Measurements from ENCODE around the gene KIF5A. TPM values are rescaled to one million over a fixed set of nuclear protein-coding genes. Genes with fewer than 3 reads are reported as not detected.

KIF5A gene
- total RNA-seq, 1 donor from 2014 or later, result 7.9 TPM

- no peak overlapping the region for H2AFZ ChIP-seq (replicated peaks)
- no peak overlapping the region for H3K4me3 ChIP-seq
- Mint-ChIP-seq H3K4me3 (no peak overlapping the region), H3K27ac (no peak overlapping the region), H3K27me3 (ENCODE audit: insufficient read depth, low read depth) (peaks cover 15% of the 10 kb centered on the region), H3K9me3 (no peaks in the 10 kb centered on the region), H3K36me3 (peaks cover 7% of the 10 kb centered on the region), H3K4me1 (peaks cover 40% of the 10 kb centered on the region)
- no peaks in the 10 kb centered on the region for H3K9me3 ChIP-seq (ENCODE audit: low read depth)
- H4K20me1 ChIP-seq (ENCODE audit: low read depth), result peaks cover 13% of the 10 kb centered on the region
- peaks cover 42% of the 10 kb centered on the region for H3F3A ChIP-seq (ENCODE audit: low read depth)
- peaks cover 16% of the 10 kb centered on the region for H3K79me2 ChIP-seq (ENCODE audit: low read depth)
- H3K36me3 ChIP-seq, result no peaks in the 10 kb centered on the region
- H3K27me3 ChIP-seq, result peaks cover 34% of the 10 kb centered on the region
- H3K27ac ChIP-seq, result no peak overlapping the region
- no peak overlapping the region for H3K9ac ChIP-seq
- H3K4me2 ChIP-seq, result no peak overlapping the region
- H3K4me1 ChIP-seq, result peaks cover 29% of the 10 kb centered on the region
- DNase-seq (ENCODE audit: low spot score), result no peak
- no peak for TF ChIP-seq EZH2 (IDR thresholded peaks at IDR 0.05)
- TF ChIP-seq CTCF (IDR thresholded peaks at IDR 0.05), result no peak
- TF ChIP-seq EZH2phosphoT487 (IDR thresholded peaks at IDR 0.05), result no peak
These were observed 58.3 kb downstream of the KIF5A start for GRCh38 chr12:57607958-57608663.

- Mint-ChIP-seq H3K36me3 (peaks cover 10% of the 10 kb centered on the region), H3K27me3 (ENCODE audit: insufficient read depth, low read depth) (peaks cover 12% of the 10 kb centered on the region), H3K4me1 (peaks cover 33% of the 10 kb centered on the region), H3K27ac (no peak overlapping the region), H3K9me3 (no peaks in the 10 kb centered on the region), H3K4me3 (no peak overlapping the region)
- peaks cover 13% of the 10 kb centered on the region for H4K20me1 ChIP-seq (ENCODE audit: low read depth)
- H3K79me2 ChIP-seq (ENCODE audit: low read depth), result peaks cover 16% of the 10 kb centered on the region
- no peak overlapping the region for H2AFZ ChIP-seq (replicated peaks)
- peaks cover 18% of the 10 kb centered on the region for H3K4me1 ChIP-seq
- peak overlapping the region; percentile 60 for H3K4me3 ChIP-seq
- no peak overlapping the region for H3K9ac ChIP-seq
- peak overlapping the region; percentile 89 for H3K4me2 ChIP-seq
- peaks cover 36% of the 10 kb centered on the region for H3K27me3 ChIP-seq
- H3K27ac ChIP-seq, result no peak overlapping the region
- peaks cover 30% of the 10 kb centered on the region for H3F3A ChIP-seq (ENCODE audit: low read depth)
- peak; percentile 12 for DNase-seq (ENCODE audit: low spot score)
- TF ChIP-seq EZH2 (IDR thresholded peaks at IDR 0.05) (no peak), EZH2phosphoT487 (IDR thresholded peaks at IDR 0.05) (no peak), CTCF (IDR thresholded peaks at IDR 0.05) (no peak)
- no peaks in the 10 kb centered on the region for H3K36me3 ChIP-seq
- H3K9me3 ChIP-seq (ENCODE audit: low read depth), result no peaks in the 10 kb centered on the region
These were observed 59.4 kb downstream of the KIF5A start for GRCh38 chr12:57609101-57609780.

- Histone ChIP-seq H3K27me3 (peaks cover 36% of the 10 kb centered on the region), H3K9ac (no peak overlapping the region), H3K79me2 (ENCODE audit: low read depth) (peaks cover 13% of the 10 kb centered on the region), H2AFZ (replicated peaks) (peak overlapping the region; percentile 27), H3F3A (ENCODE audit: low read depth) (peaks cover 30% of the 10 kb centered on the region), H3K36me3 (no peaks in the 10 kb centered on the region), H3K4me2 (peak overlapping the region; percentile 89), H3K9me3 (ENCODE audit: low read depth) (no peaks in the 10 kb centered on the region), H3K4me1 (peaks cover 17% of the 10 kb centered on the region), H3K4me3 (peak overlapping the region; percentile 60), H4K20me1 (ENCODE audit: low read depth) (peaks cover 13% of the 10 kb centered on the region), H3K27ac (no peak overlapping the region)
- TF ChIP-seq EZH2phosphoT487 (IDR thresholded peaks at IDR 0.05) (no peak), EZH2 (IDR thresholded peaks at IDR 0.05) (no peak), CTCF (IDR thresholded peaks at IDR 0.05) (no peak)
- peaks cover 35% of the 10 kb centered on the region for H3K4me1 Mint-ChIP-seq
- peaks cover 12% of the 10 kb centered on the region for H3K27me3 Mint-ChIP-seq (ENCODE audit: insufficient read depth, low read depth)
- H3K36me3 Mint-ChIP-seq, result peaks cover 14% of the 10 kb centered on the region
- DNase-seq (ENCODE audit: low spot score), result peak; percentile 22
- H3K4me3 Mint-ChIP-seq, result peak overlapping the region; percentile 83
- no peak overlapping the region for H3K27ac Mint-ChIP-seq
- H3K9me3 Mint-ChIP-seq, result no peaks in the 10 kb centered on the region
These were observed 60.1 kb downstream of the KIF5A start for GRCh38 chr12:57609781-57610553.

Data from neural progenitor cell (in vitro differentiated cells).